HL-60 (cell line): ENCODE results near the gene DMRT1.
A peak's percentile ranks its signal among the peaks of the same experiment; 100 is the strongest.
"Not testable (repeated sequence)": the region's sequence is repeated elsewhere in the genome, so short reads cannot be mapped to it uniquely, and the experiment has no call there.

ENCODE experiments used
- DNase-seq, 2 experiments: peaks; one replicate each; pipeline ENCODE4 v3.0.0-alpha.2; 2010 to 2020; ENCODE audit warnings: low read depth in 1 of 2, low spot score in 1 of 2
- H3K27ac ChIP-seq: fragments of 250-450 bp; sonication (Bioruptor Pico); replicated peaks from 2 replicates; pipeline ENCODE4 v1.5.1; 2020; ENCODE audit warnings: mild to moderate bottlenecking, moderate library complexity
- H3K27me3 ChIP-seq: fragments of 250-450 bp; sonication (Bioruptor Pico); 2 replicates; pipeline ENCODE4 v1.5.1; 2021; ENCODE audit warnings: mild to moderate bottlenecking, moderate library complexity; ENCODE audit not compliant: insufficient read depth, poor library complexity, severe bottlenecking
- H3K4me3 ChIP-seq: replicated peaks from 2 replicates; pipeline ENCODE4 v1.5.1; 2011; ENCODE audit warnings: mild to moderate bottlenecking, control low read depth, low read length; ENCODE audit not compliant: insufficient read depth
- GABPA ChIP-seq: IDR thresholded peaks from 2 replicates; pipeline ENCODE4 v1.6.1; 2012; ENCODE audit warnings: low read depth
- POLR2AphosphoS5 ChIP-seq: IDR thresholded peaks from 2 replicates; pipeline ENCODE4 v1.6.1; 2012; ENCODE audit warnings: low read depth
- REST ChIP-seq: IDR thresholded peaks from 2 replicates; pipeline ENCODE4 v1.6.1; 2012; ENCODE audit warnings: low read depth; ENCODE audit not compliant: insufficient replicate concordance
- SPI1 ChIP-seq: IDR thresholded peaks from 2 replicates; pipeline ENCODE4 v1.6.1; 2012; ENCODE audit warnings: low read depth, mild to moderate bottlenecking, borderline replicate concordance
- TF ChIP-seq, protein P1 (sequence below): IDR thresholded peaks from one replicate; pipeline ENCODE4 v1.5.1; 2011; ENCODE audit warnings: low read length, control low read depth, inconsistent platforms; ENCODE audit not compliant: insufficient read depth

DMRT1 gene

GRCh38 chr9:995781-996180, 154.3 kb downstream of the DMRT1 start:
- DNase-seq, result no peak
- no peak overlapping the region for H3K4me3 ChIP-seq
- TF ChIP-seq GABPA (no peak), SPI1 (no peak)
- peaks cover 2% of the 10 kb centered on the region for H3K27me3 ChIP-seq
- H3K27ac ChIP-seq, result no peak overlapping the region

GRCh38 chr9:998299-999110, 157.0 kb downstream of the DMRT1 start:
- DNase-seq, H3K4me3 ChIP-seq, H3K27ac ChIP-seq, H3K27me3 ChIP-seq: not testable (repeated sequence)

DNA sequence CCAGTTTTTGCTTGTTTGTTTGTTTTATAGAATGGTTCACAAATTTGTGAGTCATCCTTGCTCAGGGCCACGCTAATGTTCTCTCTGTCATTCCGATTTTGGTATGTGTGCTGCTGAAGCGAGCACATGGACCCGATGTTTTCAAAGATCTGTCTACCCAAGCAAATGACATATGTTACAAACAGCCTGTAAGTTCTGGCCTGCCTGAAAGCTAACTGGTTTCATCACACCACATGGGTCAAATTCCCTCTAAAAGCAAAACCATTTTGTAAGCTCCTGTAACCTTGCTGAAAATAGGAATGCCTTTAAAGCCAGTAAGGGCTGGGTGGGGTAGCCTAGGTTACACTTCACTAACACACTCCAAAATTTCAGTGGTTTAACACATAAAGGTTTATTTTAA, 160.3 kb downstream of the DMRT1 start:
- no peak for TF ChIP-seq SPI1
- TF ChIP-seq, protein P1, sequence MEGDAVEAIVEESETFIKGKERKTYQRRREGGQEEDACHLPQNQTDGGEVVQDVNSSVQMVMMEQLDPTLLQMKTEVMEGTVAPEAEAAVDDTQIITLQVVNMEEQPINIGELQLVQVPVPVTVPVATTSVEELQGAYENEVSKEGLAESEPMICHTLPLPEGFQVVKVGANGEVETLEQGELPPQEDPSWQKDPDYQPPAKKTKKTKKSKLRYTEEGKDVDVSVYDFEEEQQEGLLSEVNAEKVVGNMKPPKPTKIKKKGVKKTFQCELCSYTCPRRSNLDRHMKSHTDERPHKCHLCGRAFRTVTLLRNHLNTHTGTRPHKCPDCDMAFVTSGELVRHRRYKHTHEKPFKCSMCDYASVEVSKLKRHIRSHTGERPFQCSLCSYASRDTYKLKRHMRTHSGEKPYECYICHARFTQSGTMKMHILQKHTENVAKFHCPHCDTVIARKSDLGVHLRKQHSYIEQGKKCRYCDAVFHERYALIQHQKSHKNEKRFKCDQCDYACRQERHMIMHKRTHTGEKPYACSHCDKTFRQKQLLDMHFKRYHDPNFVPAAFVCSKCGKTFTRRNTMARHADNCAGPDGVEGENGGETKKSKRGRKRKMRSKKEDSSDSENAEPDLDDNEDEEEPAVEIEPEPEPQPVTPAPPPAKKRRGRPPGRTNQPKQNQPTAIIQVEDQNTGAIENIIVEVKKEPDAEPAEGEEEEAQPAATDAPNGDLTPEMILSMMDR, result no peak
- TF ChIP-seq GABPA, result no peak
- TF ChIP-seq REST, result no peak
- no peak for TF ChIP-seq POLR2AphosphoS5
- Histone ChIP-seq H3K4me3 (no peak overlapping the region), H3K27ac (no peak overlapping the region), H3K27me3 (no peaks in the 10 kb centered on the region)
- no peak for DNase-seq

GRCh38 chr9:1002678-1003077, 161.2 kb downstream of the DMRT1 start:
- Histone ChIP-seq H3K27me3 (no peaks in the 10 kb centered on the region), H3K27ac (no peak overlapping the region), H3K4me3 (no peak overlapping the region)
- no peak for TF ChIP-seq GABPA
- TF ChIP-seq, protein P1, result no peak
- DNase-seq, result no peak

- DNase-seq, result peak; percentile 60 to 63
- no peak for TF ChIP-seq POLR2AphosphoS5
- TF ChIP-seq REST, result no peak
- TF ChIP-seq, protein P1, result peak; percentile 38
- no peak for TF ChIP-seq GABPA
- TF ChIP-seq SPI1, result peak; percentile 28; the same call in 1 of the 2 replicates
Observed at GRCh38 chr9:1005043-1005667, 163.7 kb downstream of the DMRT1 start.

More at GRCh38 chr9:1005043-1005667, 163.7 kb downstream of the DMRT1 start:
- Histone ChIP-seq H3K27ac (no peak overlapping the region), H3K4me3 (no peak overlapping the region), H3K27me3 (no peaks in the 10 kb centered on the region)
